T-helper 1 cell treated with Interleukin-12 subunit alpha and Interleukin-12 subunit beta and Interleukin-4 antibody, amounts not matched to agents 30 μg/mL and 1 μg/mL, for 36 hours (primary cell): ENCODE measurements around the gene PTK7.

ENCODE experiments used
- H3K27ac Mint-ChIP-seq: one replicate; pipeline ENCODE4 v1.8.0; 2021; ENCODE audit warnings: mild to moderate bottlenecking, mixed read lengths
- H3K27me3 Mint-ChIP-seq: one replicate; pipeline ENCODE4 v1.8.0; 2021; ENCODE audit warnings: low read depth, mixed read lengths
- H3K36me3 Mint-ChIP-seq: one replicate; pipeline ENCODE4 v1.8.0; 2021; ENCODE audit warnings: low read depth, mixed read lengths
- H3K4me1 Mint-ChIP-seq: one replicate; pipeline ENCODE4 v1.8.0; 2021; ENCODE audit warnings: low read depth, mixed read lengths
- H3K4me3 Mint-ChIP-seq: one replicate; pipeline ENCODE4 v1.8.0; 2021; ENCODE audit warnings: mild to moderate bottlenecking, moderate library complexity, mixed read lengths
- H3K9me3 Mint-ChIP-seq: one replicate; pipeline ENCODE4 v1.8.0; 2021; ENCODE audit warnings: mixed read lengths

Gene PTK7

GRCh38 chr6:43089467-43089866 is 13.4 kb downstream of the PTK7 start:
- Mint-ChIP-seq H3K4me1 (peaks cover 14% of the 10 kb centered on the region), H3K9me3 (no peaks in the 10 kb centered on the region), H3K36me3 (no peaks in the 10 kb centered on the region), H3K4me3 (no peak overlapping the region), H3K27ac (no peak overlapping the region), H3K27me3 (no peaks in the 10 kb centered on the region)

- Mint-ChIP-seq H3K4me3 (no peak overlapping the region), H3K4me1 (peaks cover 14% of the 10 kb centered on the region), H3K27ac (no peak overlapping the region), H3K36me3 (no peaks in the 10 kb centered on the region), H3K9me3 (no peaks in the 10 kb centered on the region), H3K27me3 (no peaks in the 10 kb centered on the region)
These were observed 13.9 kb downstream of the PTK7 start for GRCh38 chr6:43089874-43090558.

- no peak overlapping the region for H3K27ac Mint-ChIP-seq
- H3K9me3 Mint-ChIP-seq, result no peaks in the 10 kb centered on the region
- no peaks in the 10 kb centered on the region for H3K36me3 Mint-ChIP-seq
- peaks cover 14% of the 10 kb centered on the region for H3K4me1 Mint-ChIP-seq
- H3K27me3 Mint-ChIP-seq, result no peaks in the 10 kb centered on the region
- H3K4me3 Mint-ChIP-seq, result no peak overlapping the region
These were observed 14.4 kb downstream of the PTK7 start for GRCh38 chr6:43090559-43090956.

- Mint-ChIP-seq H3K27ac (no peak overlapping the region), H3K4me1 (peaks cover 12% of the 10 kb centered on the region), H3K36me3 (no peaks in the 10 kb centered on the region), H3K9me3 (no peaks in the 10 kb centered on the region), H3K27me3 (no peaks in the 10 kb centered on the region), H3K4me3 (no peak overlapping the region)
These were observed 14.9 kb downstream of the PTK7 start for GRCh38 chr6:43091020-43091419.

- Mint-ChIP-seq H3K27me3 (no peaks in the 10 kb centered on the region), H3K36me3 (no peaks in the 10 kb centered on the region), H3K4me3 (no peak overlapping the region), H3K9me3 (no peaks in the 10 kb centered on the region), H3K27ac (no peak overlapping the region), H3K4me1 (peaks cover 11% of the 10 kb centered on the region)
These were observed 15.4 kb downstream of the PTK7 start for GRCh38 chr6:43091436-43091991.

GRCh38 chr6:43092635-43093034 is 16.5 kb downstream of the PTK7 start:
- Mint-ChIP-seq H3K4me3 (no peak overlapping the region), H3K27ac (peak overlapping the region; percentile 8), H3K36me3 (no peaks in the 10 kb centered on the region), H3K27me3 (no peaks in the 10 kb centered on the region), H3K9me3 (no peaks in the 10 kb centered on the region), H3K4me1 (peaks cover 11% of the 10 kb centered on the region)

GRCh38 chr6:43093436-43094289 is 17.5 kb downstream of the PTK7 start:
- Mint-ChIP-seq H3K27me3 (peaks cover 7% of the 10 kb centered on the region), H3K27ac (no peak overlapping the region), H3K4me1 (peaks cover 11% of the 10 kb centered on the region), H3K4me3 (peak overlapping the region; percentile 19), H3K36me3 (no peaks in the 10 kb centered on the region), H3K9me3 (no peaks in the 10 kb centered on the region)

- H3K27ac Mint-ChIP-seq, result no peak overlapping the region
- H3K27me3 Mint-ChIP-seq, result peaks cover 11% of the 10 kb centered on the region
These were observed 19.8 kb downstream of the PTK7 start for GRCh38 chr6:43095939-43096338.

GRCh38 chr6:43096451-43097097 is 20.5 kb downstream of the PTK7 start:
- no peaks in the 10 kb centered on the region for H3K9me3 Mint-ChIP-seq
- no peak overlapping the region for H3K4me3 Mint-ChIP-seq
- no peaks in the 10 kb centered on the region for H3K36me3 Mint-ChIP-seq
- peaks cover 11% of the 10 kb centered on the region for H3K4me1 Mint-ChIP-seq
- H3K27me3 Mint-ChIP-seq, result peaks cover 11% of the 10 kb centered on the region
- H3K27ac Mint-ChIP-seq, result no peak overlapping the region

More at GRCh38 chr6:43095939-43096338, 19.8 kb downstream of the PTK7 start:
- H3K4me3 Mint-ChIP-seq, result no peak overlapping the region
- peaks cover 11% of the 10 kb centered on the region for H3K4me1 Mint-ChIP-seq
- H3K36me3 Mint-ChIP-seq, result no peaks in the 10 kb centered on the region
- H3K9me3 Mint-ChIP-seq, result no peaks in the 10 kb centered on the region

- Mint-ChIP-seq H3K9me3 (no peaks in the 10 kb centered on the region), H3K27me3 (peaks cover 11% of the 10 kb centered on the region), H3K4me3 (no peak overlapping the region), H3K36me3 (no peaks in the 10 kb centered on the region), H3K27ac (no peak overlapping the region), H3K4me1 (peaks cover 11% of the 10 kb centered on the region)
These were observed 21.0 kb downstream of the PTK7 start for GRCh38 chr6:43097098-43097489.

GRCh38 chr6:43097502-43097901 is 21.4 kb downstream of the PTK7 start:
- peaks cover 11% of the 10 kb centered on the region for H3K27me3 Mint-ChIP-seq
- H3K4me1 Mint-ChIP-seq, result peaks cover 11% of the 10 kb centered on the region
- H3K4me3 Mint-ChIP-seq, result no peak overlapping the region
- no peaks in the 10 kb centered on the region for H3K36me3 Mint-ChIP-seq
- no peaks in the 10 kb centered on the region for H3K9me3 Mint-ChIP-seq
- no peak overlapping the region for H3K27ac Mint-ChIP-seq

- H3K4me1 Mint-ChIP-seq, result no peaks in the 10 kb centered on the region
- no peaks in the 10 kb centered on the region for H3K9me3 Mint-ChIP-seq
- peaks cover 11% of the 10 kb centered on the region for H3K27me3 Mint-ChIP-seq
- no peaks in the 10 kb centered on the region for H3K36me3 Mint-ChIP-seq
- no peak overlapping the region for H3K27ac Mint-ChIP-seq
- no peak overlapping the region for H3K4me3 Mint-ChIP-seq
These were observed 25.4 kb downstream of the PTK7 start for GRCh38 chr6:43101497-43101896.

GRCh38 chr6:43103253-43103876 is 27.3 kb downstream of the PTK7 start:
- no peaks in the 10 kb centered on the region for H3K4me1 Mint-ChIP-seq
- H3K36me3 Mint-ChIP-seq, result no peaks in the 10 kb centered on the region
- no peak overlapping the region for H3K27ac Mint-ChIP-seq

GRCh38 chr6:43105538-43106222 is 29.6 kb downstream of the PTK7 start:
- peaks cover 2% of the 10 kb centered on the region for H3K27me3 Mint-ChIP-seq
- H3K4me3 Mint-ChIP-seq, result no peak overlapping the region
- H3K27ac Mint-ChIP-seq, result no peak overlapping the region
- no peaks in the 10 kb centered on the region for H3K9me3 Mint-ChIP-seq
- H3K4me1 Mint-ChIP-seq, result no peaks in the 10 kb centered on the region
- no peaks in the 10 kb centered on the region for H3K36me3 Mint-ChIP-seq

More at GRCh38 chr6:43103253-43103876, 27.3 kb downstream of the PTK7 start:
- H3K27me3 Mint-ChIP-seq, result peaks cover 4% of the 10 kb centered on the region
- H3K9me3 Mint-ChIP-seq, result no peaks in the 10 kb centered on the region
- H3K4me3 Mint-ChIP-seq, result no peak overlapping the region
